T47D (cell line): ENCODE measurements around the gene KIF18B.

Experiments
- DNase-seq, 2 experiments: peaks; one replicate each; pipeline versions ENCODE4 v3.0.0 to v3.0.0-alpha.2; 2011 to 2012; ENCODE audit warnings: low read depth in 1 of 2, low spot score in 1 of 2
- JUND ChIP-seq: IDR thresholded peaks from 2 replicates; pipeline ENCODE4 v1.6.1; 2012; ENCODE audit warnings: low read depth
- in situ Hi-C: cut with HindIII; loops from 2 replicates; pipeline ENCODE4 v1.10.0; 2016; ENCODE audit warnings: low sequenced_read_pairs, low pct_unique_long_range_greater_than_20kb

Gene KIF18B

GRCh38 chr17:44878627-44879221 is 68.8 kb downstream of the KIF18B start:
- TF ChIP-seq JUND: no peak
- DNase-seq: peak; percentile 53 to 54

GRCh38 chr17:44877121-44877520 is 70.5 kb downstream of the KIF18B start:
- no peak for DNase-seq
- in situ Hi-C loops: no loop called here
- TF ChIP-seq JUND: no peak

More at GRCh38 chr17:44878627-44879221, 68.8 kb downstream of the KIF18B start:
- in situ Hi-C loops: no loop called here

DNA sequence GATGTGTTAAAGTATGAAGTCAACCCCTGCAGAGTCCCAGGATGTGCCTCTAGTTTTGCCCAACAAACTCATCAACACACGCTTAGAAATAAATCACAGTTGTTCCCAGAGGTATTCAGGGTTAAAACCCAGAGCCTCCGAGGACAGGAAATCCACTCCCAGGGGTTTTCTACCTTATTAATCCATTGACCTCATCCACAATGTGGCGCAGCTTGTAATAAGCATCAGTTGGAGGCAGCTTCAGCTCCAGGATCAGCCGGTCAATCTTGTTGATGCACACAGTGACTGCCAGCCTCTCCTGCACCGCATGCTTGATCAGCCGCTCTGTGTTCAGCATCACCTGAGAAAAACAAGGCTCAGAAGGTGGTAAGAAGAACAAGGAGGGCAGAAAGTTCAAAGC is 71.8 kb downstream of the KIF18B start:
- in situ Hi-C loops: no loop called here
- no peak for DNase-seq
- TF ChIP-seq JUND: no peak
